GM23248 (cell line): Measurements from ENCODE around the gene ADGRE2. TPM values are rescaled to one million over a fixed set of nuclear protein-coding genes. Genes with fewer than 3 reads are reported as not detected.

Source experiments
- DNase-seq: peaks from one replicate; pipeline ENCODE4 v3.0.0-alpha.2; 2015
- H2AFZ ChIP-seq: fragments of 200-600 bp; sonication (generic); 2 replicates; pipeline ENCODE4 v1.6.1; 2016; ENCODE audit warnings: antibody characterized with exemption
- H3F3A ChIP-seq: fragments of 200-600 bp; sonication (generic); 2 replicates; pipeline ENCODE4 v1.6.1; 2016; ENCODE audit warnings: mild to moderate bottlenecking, antibody characterized with exemption, mixed run types; ENCODE audit not compliant: insufficient read depth
- H3K27ac ChIP-seq: fragments of 200-600 bp; sonication (generic); 2 replicates; pipeline ENCODE4 v1.5.1; 2016; ENCODE audit warnings: mild to moderate bottlenecking
- H3K27me3 ChIP-seq: fragments of 200-600 bp; sonication (generic); replicated peaks from 2 replicates; pipeline ENCODE4 v1.6.1; 2016; ENCODE audit warnings: mild to moderate bottlenecking; ENCODE audit not compliant: insufficient read depth
- H3K36me3 ChIP-seq: fragments of 200-600 bp; sonication (generic); 2 replicates; pipeline ENCODE4 v1.6.1; 2016; ENCODE audit warnings: low read depth, mild to moderate bottlenecking
- H3K4me1 ChIP-seq: fragments of 200-600 bp; sonication (generic); 2 replicates; pipeline ENCODE4 v1.6.1; 2016; ENCODE audit warnings: mild to moderate bottlenecking; ENCODE audit not compliant: insufficient read depth
- H3K4me2 ChIP-seq: fragments of 200-600 bp; sonication (generic); one replicate; pipeline ENCODE4 v1.6.1; 2016; ENCODE audit warnings: mild to moderate bottlenecking; ENCODE audit not compliant: unreplicated experiment
- H3K4me3 ChIP-seq: fragments of 200-600 bp; sonication (generic); 2 replicates; pipeline ENCODE4 v1.5.1; 2016; ENCODE audit warnings: mild to moderate bottlenecking
- H3K79me2 ChIP-seq: fragments of 200-600 bp; sonication (generic); 2 replicates; pipeline ENCODE4 v1.6.1; 2016; ENCODE audit warnings: mild to moderate bottlenecking; ENCODE audit not compliant: insufficient read depth
- H3K9ac ChIP-seq: fragments of 200-600 bp; sonication (generic); 2 replicates; pipeline ENCODE4 v1.6.1; 2016; ENCODE audit warnings: mild to moderate bottlenecking
- H3K9me2 ChIP-seq: fragments of 200-600 bp; sonication (generic); 2 replicates; pipeline ENCODE4 v1.6.1; 2016; ENCODE audit warnings: mixed run types, mild to moderate bottlenecking, moderate library complexity; ENCODE audit not compliant: insufficient read depth
- H3K9me3 ChIP-seq: fragments of 200-600 bp; sonication (generic); one replicate; pipeline ENCODE4 v1.6.1; 2017; ENCODE audit warnings: low read depth
- H4K20me1 ChIP-seq: fragments of 200-600 bp; sonication (generic); 2 replicates; pipeline ENCODE4 v1.6.0; 2016; ENCODE audit not compliant: insufficient read depth
- EZH2 ChIP-seq: fragments of 200-600 bp; sonication (generic); IDR thresholded peaks from 2 replicates; pipeline ENCODE4 v1.6.1; 2018; ENCODE audit warnings: antibody characterized with exemption, mild to moderate bottlenecking; ENCODE audit not compliant: insufficient read depth, poor library complexity, severe bottlenecking
- EZH2phosphoT487 ChIP-seq: fragments of 200-600 bp; sonication (generic); IDR thresholded peaks from 2 replicates; pipeline ENCODE4 v1.6.1; 2018; ENCODE audit warnings: antibody characterized with exemption, moderate library complexity, mild to moderate bottlenecking, low read depth; ENCODE audit not compliant: insufficient read depth
- WGBS, 2 experiments: methylation state at CpG; one replicate each; pipeline ENCODE4 v1.1.6; 2015 to 2017; ENCODE audit warnings: low lambda C conversion rate in 2 of 2, low coverage in 1 of 2; ENCODE audit errors: missing lambda C conversion rate in 2 of 2; 5-methylcytosine and 5-hydroxymethylcytosine counted together
- in situ Hi-C: fragments of 300-500 bp; cut with MboI; formaldehyde crosslinking; loops from 2 replicates; pipeline ENCODE4 v1.15.0; 2020
- polyA plus RNA-seq: library from polyadenylated mRNA; unstranded; fragments of >200 nt; fragmentation: Nextera tagmentation; extraction: Ambion mirVana; gene quantifications from 2 replicates; pipeline ENCODE4 v1.2.1, GENCODE V29; 2016
- total RNA-seq: library from RNA; depleted of rRNA; stranded (reverse); fragments of >200 nt; shearing (Covaris generic); gene quantifications from 2 replicates; pipeline ENCODE4 v1.2.3, GENCODE V29; 2014

Gene ADGRE2
- total and polyA plus RNA-seq, 2 experiments from 2014 or later: 0.05 TPM; not detected in 1

DNA sequence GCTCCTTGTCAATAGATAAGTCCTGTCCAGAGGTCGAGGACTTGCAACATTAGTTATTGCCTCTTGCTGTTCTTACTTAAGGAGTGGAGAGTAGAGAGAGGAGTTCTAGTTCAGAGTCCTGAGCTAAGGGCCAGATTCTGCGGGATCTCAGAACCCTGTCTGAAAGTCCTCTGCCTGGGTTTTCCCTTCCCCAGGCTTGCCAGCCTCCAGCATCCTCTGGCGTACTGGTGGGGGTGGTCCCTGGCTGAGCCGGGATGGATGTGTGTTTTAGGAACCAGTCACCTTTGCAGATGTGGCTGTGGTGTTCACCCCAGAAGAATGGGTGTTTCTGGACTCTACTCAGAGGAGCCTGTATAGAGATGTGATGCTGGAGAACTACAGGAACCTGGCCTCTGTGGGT lies 62.5 kb downstream of the ADGRE2 start:
- Histone ChIP-seq H3K79me2 (no peaks in the 10 kb centered on the region), H3K9me3 (peaks cover 3% of the 10 kb centered on the region), H3K4me3 (no peak overlapping the region), H2AFZ (no peak overlapping the region), H3K4me1 (no peaks in the 10 kb centered on the region), H3K4me2 (no peak overlapping the region), H3K27me3 (no peaks in the 10 kb centered on the region), H3K36me3 (peaks cover 63% of the 10 kb centered on the region), H3F3A (peaks cover 7% of the 10 kb centered on the region; the same call in 1 of the 2 replicates), H3K9me2 (no peaks in the 10 kb centered on the region), H4K20me1 (no peaks in the 10 kb centered on the region), H3K27ac (no peak overlapping the region), H3K9ac (no peak overlapping the region)
- WGBS, 2 experiments: 94 to 100% methylated on average over 4 of the region's 4 CpGs
- no peak for DNase-seq
- no peak for TF ChIP-seq EZH2phosphoT487
- no peak for TF ChIP-seq EZH2
- in situ Hi-C loops: no loop called here

- no peak for DNase-seq
- no peaks in the 10 kb centered on the region for H3K27me3 ChIP-seq
- H2AFZ ChIP-seq: no peak overlapping the region
- H3K4me3 ChIP-seq: no peak overlapping the region
- in situ Hi-C loops: no loop called here
- no peaks in the 10 kb centered on the region for H3K4me1 ChIP-seq
- H3K9me3 ChIP-seq: no peaks in the 10 kb centered on the region
- H3K9ac ChIP-seq: no peak overlapping the region
- no peak for TF ChIP-seq EZH2
- no peak for TF ChIP-seq EZH2phosphoT487
- peaks cover 25% of the 10 kb centered on the region for H3K36me3 ChIP-seq
- H3K4me2 ChIP-seq: no peak overlapping the region
- no peaks in the 10 kb centered on the region for H3F3A ChIP-seq
- H3K79me2 ChIP-seq: no peaks in the 10 kb centered on the region
- no peaks in the 10 kb centered on the region for H3K9me2 ChIP-seq
- WGBS, 2 experiments: 86 to 93% methylated on average over 6 of the region's 6 CpGs
- no peaks in the 10 kb centered on the region for H4K20me1 ChIP-seq
- no peak overlapping the region for H3K27ac ChIP-seq
Measured at GRCh38 chr19:14704450-14704849, 73.9 kb downstream of the ADGRE2 start.

GRCh38 chr19:14703833-14704232 lies 74.5 kb downstream of the ADGRE2 start:
- Histone ChIP-seq H3K9me2 (no peaks in the 10 kb centered on the region), H3K4me1 (no peaks in the 10 kb centered on the region), H3K4me3 (no peak overlapping the region), H4K20me1 (no peaks in the 10 kb centered on the region), H3K9me3 (no peaks in the 10 kb centered on the region), H3K9ac (no peak overlapping the region), H3K4me2 (no peak overlapping the region), H3F3A (no peaks in the 10 kb centered on the region), H3K27ac (no peak overlapping the region), H3K79me2 (no peaks in the 10 kb centered on the region), H3K27me3 (no peaks in the 10 kb centered on the region), H2AFZ (no peak overlapping the region), H3K36me3 (peaks cover 22% of the 10 kb centered on the region)
- TF ChIP-seq EZH2 (no peak), EZH2phosphoT487 (no peak)
- DNase-seq: no peak
- WGBS, 2 experiments: 84 to 93% methylated on average over 6 of the region's 6 CpGs
- in situ Hi-C loops: no loop called here

DNA sequence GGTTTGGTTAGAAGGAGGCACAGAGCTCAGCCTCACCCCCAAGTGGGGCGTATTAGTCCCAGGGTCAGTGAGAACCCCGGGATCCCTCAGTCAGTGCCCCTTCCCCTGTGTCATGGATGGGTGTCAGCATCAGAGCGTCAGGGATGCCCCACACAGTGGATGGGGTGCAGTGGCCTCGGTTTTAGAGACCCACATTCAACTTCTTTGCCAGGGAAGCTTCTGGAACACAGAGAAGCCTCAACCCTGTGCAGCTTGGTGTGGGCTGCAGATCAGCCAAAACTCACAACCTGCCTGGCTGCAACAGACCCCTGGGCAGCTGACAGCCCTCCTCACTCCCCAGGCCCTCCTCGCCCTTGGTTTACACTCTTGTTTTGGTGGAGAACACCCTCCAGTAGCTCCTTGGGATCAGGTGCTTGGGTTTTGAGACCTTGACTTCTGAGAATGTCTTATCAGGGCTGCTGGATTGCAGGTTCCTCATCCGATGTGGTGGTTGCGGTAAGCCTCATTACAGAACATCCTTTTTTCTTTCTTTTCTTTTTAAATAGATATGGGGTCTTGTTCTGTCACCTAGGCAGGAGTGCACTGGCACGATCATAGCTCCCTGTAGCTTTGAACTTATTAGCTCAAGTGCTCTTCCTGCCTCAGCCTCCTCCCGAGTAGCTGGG lies 77.5 kb downstream of the ADGRE2 start:
- no peaks in the 10 kb centered on the region for H3K9me2 ChIP-seq
- H4K20me1 ChIP-seq: no peaks in the 10 kb centered on the region
- H3K36me3 ChIP-seq: peaks cover 28% of the 10 kb centered on the region

More for the DNA sequence above, 77.5 kb downstream of the ADGRE2 start:
- no peak overlapping the region for H3K4me3 ChIP-seq
- H2AFZ ChIP-seq: no peak overlapping the region
- no peak overlapping the region for H3K4me2 ChIP-seq
- in situ Hi-C loops: no loop called here
- no peaks in the 10 kb centered on the region for H3K79me2 ChIP-seq
- no peak for DNase-seq
- H3K9me3 ChIP-seq: no peaks in the 10 kb centered on the region
- no peaks in the 10 kb centered on the region for H3K27me3 ChIP-seq
- H3F3A ChIP-seq: no peaks in the 10 kb centered on the region
- 96 to 97% methylated on average over 8 to 9 of the region's 9 CpGs for whole genome bisulfite sequencing, 2 experiments
- no peak overlapping the region for H3K27ac ChIP-seq
- TF ChIP-seq EZH2phosphoT487 (no peak), EZH2 (no peak)
- H3K9ac ChIP-seq: no peak overlapping the region
- no peaks in the 10 kb centered on the region for H3K4me1 ChIP-seq
